Dermis microvascular lymphatic vessel endothelial cell (primary cell): Measurements from ENCODE around the gene SPANXN2. TPM values are rescaled to one million over a fixed set of nuclear protein-coding genes. Genes with fewer than 3 reads are reported as not detected.
"Not testable (repeated sequence)": the region's sequence is repeated elsewhere in the genome, so short reads cannot be mapped to it uniquely, and the experiment has no call there.

Source experiments
- DNase-seq, 2 donors: peaks; one replicate each; pipeline versions ENCODE4 v3.0.0 to v3.0.0-alpha.2; 2010; ENCODE audit warnings: low read depth in 2 of 2
- total RNA-seq: library from RNA; depleted of rRNA; stranded (reverse); fragments of >200 nt; gene quantifications from 2 replicates; pipeline ENCODE4 v1.2.1, GENCODE V29; 2014

The SPANXN2 gene
- total RNA-seq, result not detected in 2 replicates

GRCh38 chrX:143720652-143721051 is at the start of gene SPANXN2:
Gene SPANXN2, minus strand, starts transcription at chrX:143720752. Its CDS starts 84 bp downstream, at chrX:143720668.
- not testable (repeated sequence) for DNase-seq

- DNase-seq, result no peak
Measured at GRCh38 chrX:143768976-143769375, 48.4 kb upstream of the SPANXN2 start.

GRCh38 chrX:143767789-143768188 is 47.2 kb upstream of the SPANXN2 start:
- not testable (repeated sequence) for DNase-seq

GRCh38 chrX:143757887-143758286 is 37.3 kb upstream of the SPANXN2 start:
- DNase-seq, result no peak

- no peak for DNase-seq
Measured at GRCh38 chrX:143757375-143757774, 36.8 kb upstream of the SPANXN2 start.

- no peak for DNase-seq
Measured at GRCh38 chrX:143754183-143754582, 33.6 kb upstream of the SPANXN2 start.

- no peak for DNase-seq
Measured at GRCh38 chrX:143733866-143734265, 13.3 kb upstream of the SPANXN2 start.

GRCh38 chrX:143726296-143726695 is 5.7 kb upstream of the SPANXN2 start:
- no peak for DNase-seq

- DNase-seq, result no peak
Measured at GRCh38 chrX:143701460-143701859, 19.1 kb downstream of the SPANXN2 start.

- no peak for DNase-seq
Measured at GRCh38 chrX:143694885-143695284, 25.7 kb downstream of the SPANXN2 start.

- DNase-seq, result no peak
Measured at GRCh38 chrX:143683486-143683885, 37.1 kb downstream of the SPANXN2 start.

GRCh38 chrX:143674926-143675325 is 45.6 kb downstream of the SPANXN2 start:
- no peak for DNase-seq

- DNase-seq, result no peak
Measured at GRCh38 chrX:143669395-143669794, 51.2 kb downstream of the SPANXN2 start.

- DNase-seq, result peak in 1 of 2 donors; percentile 0
Measured at GRCh38 chrX:143664302-143664701, 56.2 kb downstream of the SPANXN2 start.

GRCh38 chrX:143663755-143664154 is 56.8 kb downstream of the SPANXN2 start:
- no peak for DNase-seq

Other genes with a start within 250 kb of the SPANXN2 start
- not detected in 2 replicates for gene SPANXN3, start 203.3 kb downstream of the SPANXN2 start, total RNA-seq
- 0.13 TPM in 2 replicates for gene SLITRK4, start 84.7 kb downstream of the SPANXN2 start, total RNA-seq
- gene UBE2NL, start 163.3 kb upstream of the SPANXN2 start, total RNA-seq, result not detected in 2 replicates